AG04450 (cell line): ENCODE results near the gene OPN4. TPM values are rescaled to one million over a fixed set of nuclear protein-coding genes. Genes with fewer than 3 reads are reported as not detected.

Experiments used
- CTCF ChIA-PET: fragments of 300-600, 350-600 bp; formaldehyde crosslinking; extraction: SDS; loops from one replicate; lab custom pipeline; 2022; ENCODE audit warnings: antibody characterized with exemption, inconsistent platforms; lab: Charles Lee
- POLR2A ChIA-PET: fragments of 350-600 bp; formaldehyde crosslinking; extraction: SDS; loops from one replicate; lab custom pipeline; 2021; ENCODE audit warnings: antibody characterized with exemption, inconsistent platforms; lab: Yijun Ruan, JAX
- DNase-seq: peaks from one replicate; pipeline ENCODE4 v3.0.0-alpha.2; 2011; ENCODE audit warnings: low read depth, low spot score
- H3K27ac ChIP-seq: one replicate; pipeline ENCODE4 v1.5.1; 2012; ENCODE audit warnings: low read depth, low read length, control low read depth
- H3K27me3 ChIP-seq: one replicate; pipeline ENCODE4 v1.6.0; 2012; ENCODE audit warnings: low read length; ENCODE audit not compliant: control insufficient read depth, insufficient read depth
- H3K4me3 ChIP-seq: 2 replicates; pipeline ENCODE4 v1.5.1; 2011; ENCODE audit warnings: mild to moderate bottlenecking, low read depth, low read length, control low read depth
- H3K9me3 ChIP-seq: 2 replicates; pipeline ENCODE4 v1.5.1; 2012; ENCODE audit warnings: low read length; ENCODE audit not compliant: control insufficient read depth, insufficient read depth
- CTCF ChIP-seq: IDR thresholded peaks from 2 replicates; pipeline ENCODE4 v1.5.1; 2011; ENCODE audit warnings: low read depth, low read length, control low read depth, inconsistent platforms
- polyA plus RNA-seq: library from polyadenylated mRNA; depleted of rRNA; stranded (reverse); fragments of >200 nt; gene quantifications from 2 replicates; pipeline ENCODE4 v1.2.3, GENCODE V29; 2011

Gene OPN4
- polyA plus RNA-seq, 1 experiment, result not detected

- no peak overlapping the region for H3K4me3 ChIP-seq
- POLR2A ChIA-PET, result no interaction called here
- DNase-seq, result no peak
- no peak overlapping the region for H3K27ac ChIP-seq
- no peak for TF ChIP-seq CTCF
- H3K9me3 ChIP-seq, result no peaks in the 10 kb centered on the region
- peaks cover 5% of the 10 kb centered on the region for H3K27me3 ChIP-seq
- CTCF ChIA-PET, result interaction anchor here (1.0 kb wide), 1 partner anchor 12 kb away, joined by 3 read pairs; no protein-coding TSS in a partner anchor
Measured at GRCh38 chr10:86681047-86681446, 26.7 kb downstream of the OPN4 start.

GRCh38 chr10:86681722-86682386, 27.5 kb downstream of the OPN4 start:
- ChIA-PET POLR2A (no interaction called here), CTCF (interaction anchor here (0.7 kb wide), 1 partner anchor 39 kb away, joined by 3 read pairs; no protein-coding TSS in a partner anchor)
- H3K27me3 ChIP-seq, result peaks cover 5% of the 10 kb centered on the region
- DNase-seq, result no peak
- H3K27ac ChIP-seq, result no peak overlapping the region
- TF ChIP-seq CTCF, result no peak
- no peak overlapping the region for H3K4me3 ChIP-seq
- peaks cover under 1% of the 10 kb centered on the region; the same call in 1 of the 2 replicates for H3K9me3 ChIP-seq

DNA sequence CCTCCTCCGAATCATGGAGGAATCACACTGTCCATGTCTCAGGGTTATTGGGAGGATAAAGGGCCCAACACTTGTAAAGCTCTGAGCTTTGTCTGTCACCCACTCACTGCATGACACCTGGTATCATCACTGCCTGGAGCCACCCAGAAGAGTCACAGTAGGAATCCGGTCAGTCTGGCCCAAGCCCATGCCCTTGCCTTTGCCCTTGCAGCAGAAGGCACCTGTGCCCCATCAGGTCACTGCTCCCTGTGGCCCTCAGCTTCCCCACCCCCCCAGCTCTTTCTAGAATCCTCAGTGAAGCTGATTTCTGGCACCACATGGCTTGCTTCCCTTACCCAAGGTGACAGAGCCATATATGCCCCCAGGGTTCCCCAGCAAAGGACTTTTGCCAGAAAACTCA, 28.3 kb downstream of the OPN4 start:
- DNase-seq, result no peak
- no peak for TF ChIP-seq CTCF
- Histone ChIP-seq H3K27me3 (peaks cover 5% of the 10 kb centered on the region), H3K4me3 (no peak overlapping the region), H3K9me3 (peaks cover 4% of the 10 kb centered on the region; the same call in 1 of the 2 replicates), H3K27ac (no peak overlapping the region)
- ChIA-PET CTCF (interaction anchor here (1.2 kb wide), 1 partner anchor 10 kb away, joined by 3 read pairs; no protein-coding TSS in a partner anchor), POLR2A (no interaction called here)

- no peak overlapping the region for H3K4me3 ChIP-seq
- no peak overlapping the region for H3K27ac ChIP-seq
- DNase-seq, result no peak
- H3K27me3 ChIP-seq, result peaks cover 5% of the 10 kb centered on the region
- ChIA-PET CTCF (interaction anchor here (0.5 to 1.9 kb wide), 16 partner anchors 9 to 286 kb away, joined by 3 to 13 read pairs (median 4); no protein-coding TSS in a partner anchor), POLR2A (interaction anchor here (0.6 to 0.7 kb wide), 3 partner anchors 57 to 261 kb away, joined by 3 read pairs; no protein-coding TSS in a partner anchor)
- peak; percentile 60 for TF ChIP-seq CTCF
- H3K9me3 ChIP-seq, result peaks cover 4% of the 10 kb centered on the region; the same call in 1 of the 2 replicates
Measured at GRCh38 chr10:86684331-86685097, 30.2 kb downstream of the OPN4 start.
